Neural cell (in vitro differentiated cells): Measurements from ENCODE around the gene CD72.

ENCODE experiments used
- EP300 ChIP-seq: fragments of 450-650 bp; conservative IDR thresholded peaks from 2 replicates; pipeline ENCODE4 v1.6.1; 2014; ENCODE audit warnings: antibody characterized with exemption, mild to moderate bottlenecking, moderate library complexity; ENCODE audit not compliant: poor library complexity, severe bottlenecking
- EZH2 ChIP-seq: fragments of 200-600, 300-800 bp; shearing (Covaris generic), sonication (generic); IDR thresholded peaks from 2 replicates; pipeline ENCODE4 v1.6.1; 2014; ENCODE audit warnings: antibody characterized with exemption, low read length, borderline replicate concordance, mild to moderate bottlenecking; ENCODE audit not compliant: insufficient read depth, poor library complexity, severe bottlenecking
- MXI1 ChIP-seq: fragments of 450-650 bp; conservative IDR thresholded peaks from 2 replicates; pipeline ENCODE4 v1.6.1; 2014; ENCODE audit warnings: antibody characterized with exemption, mild to moderate bottlenecking; ENCODE audit not compliant: poor library complexity, severe bottlenecking
- POLR2AphosphoS5 ChIP-seq: IDR thresholded peaks from 2 replicates; pipeline ENCODE4 v1.6.1; 2012
- RAD21 ChIP-seq: fragments of 450-650 bp; conservative IDR thresholded peaks from 2 replicates; pipeline ENCODE4 v1.6.1; 2014; ENCODE audit warnings: antibody characterized with exemption, mild to moderate bottlenecking, moderate library complexity
- SMC3 ChIP-seq: fragments of 450-650 bp; conservative IDR thresholded peaks from 2 replicates; pipeline ENCODE4 v1.6.1; 2014; ENCODE audit warnings: antibody characterized with exemption, mild to moderate bottlenecking, moderate library complexity; ENCODE audit not compliant: poor library complexity
- TF ChIP-seq, protein P1 (sequence below): fragments of 450-650 bp; IDR thresholded peaks from 2 replicates; pipeline ENCODE4 v1.5.1; 2014; ENCODE audit warnings: antibody characterized with exemption, mild to moderate bottlenecking, moderate library complexity; ENCODE audit not compliant: poor library complexity, severe bottlenecking

DNA sequence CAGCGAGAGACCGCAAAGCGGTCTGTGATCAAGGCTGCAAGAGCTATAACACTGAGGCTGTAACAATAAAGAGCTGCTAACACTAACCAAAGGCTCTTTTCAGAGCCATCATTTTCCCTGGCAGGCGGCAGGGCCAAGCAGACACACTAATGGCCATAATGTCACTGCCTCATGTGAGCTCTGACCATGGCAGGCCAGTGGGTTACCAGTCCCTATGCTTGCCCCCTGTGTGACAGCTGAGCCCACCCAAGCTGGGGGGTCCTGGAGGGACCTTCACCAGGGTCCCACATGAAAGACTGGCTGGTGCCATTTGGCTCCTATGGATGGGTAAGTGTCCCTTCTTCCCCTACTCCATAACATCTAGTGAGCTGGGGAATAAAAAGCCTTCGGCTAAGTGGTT is 42.7 kb downstream of the CD72 start:
- TF ChIP-seq, protein P1, sequence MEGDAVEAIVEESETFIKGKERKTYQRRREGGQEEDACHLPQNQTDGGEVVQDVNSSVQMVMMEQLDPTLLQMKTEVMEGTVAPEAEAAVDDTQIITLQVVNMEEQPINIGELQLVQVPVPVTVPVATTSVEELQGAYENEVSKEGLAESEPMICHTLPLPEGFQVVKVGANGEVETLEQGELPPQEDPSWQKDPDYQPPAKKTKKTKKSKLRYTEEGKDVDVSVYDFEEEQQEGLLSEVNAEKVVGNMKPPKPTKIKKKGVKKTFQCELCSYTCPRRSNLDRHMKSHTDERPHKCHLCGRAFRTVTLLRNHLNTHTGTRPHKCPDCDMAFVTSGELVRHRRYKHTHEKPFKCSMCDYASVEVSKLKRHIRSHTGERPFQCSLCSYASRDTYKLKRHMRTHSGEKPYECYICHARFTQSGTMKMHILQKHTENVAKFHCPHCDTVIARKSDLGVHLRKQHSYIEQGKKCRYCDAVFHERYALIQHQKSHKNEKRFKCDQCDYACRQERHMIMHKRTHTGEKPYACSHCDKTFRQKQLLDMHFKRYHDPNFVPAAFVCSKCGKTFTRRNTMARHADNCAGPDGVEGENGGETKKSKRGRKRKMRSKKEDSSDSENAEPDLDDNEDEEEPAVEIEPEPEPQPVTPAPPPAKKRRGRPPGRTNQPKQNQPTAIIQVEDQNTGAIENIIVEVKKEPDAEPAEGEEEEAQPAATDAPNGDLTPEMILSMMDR = no peak
- TF ChIP-seq POLR2AphosphoS5 = no peak
- TF ChIP-seq MXI1 = no peak
- no peak for TF ChIP-seq EZH2
- TF ChIP-seq RAD21 = no peak
- no peak for TF ChIP-seq EP300
- no peak for TF ChIP-seq SMC3
